PC-3 (cell line): ENCODE results near the gene NLN. TPM values are rescaled to one million over a fixed set of nuclear protein-coding genes. Genes with fewer than 3 reads are reported as not detected.
A peak's percentile ranks its signal among the peaks of the same experiment; 100 is the strongest.

Experiments used
- ATAC-seq: fragments of 200-7000 bp; cut with Tn5 transposase; 2 replicates; pipeline ENCODE4 v1.9.1; 2020; ENCODE audit warnings: mild to moderate bottlenecking, moderate library complexity
- BruUV-seq: library from RNA; stranded (reverse); fragments of 400-500 nt; replicated peaks from 2 replicates; lab custom pipeline; 2021; lab: Mats Ljungman, UMichigan
- CTCF ChIA-PET: fragments of 300-600 bp; sonication (Branson Sonifier 250); formaldehyde crosslinking; loops from one replicate; lab custom pipeline; 2022; ENCODE audit warnings: antibody characterized with exemption; lab: Charles Lee
- POLR2A ChIA-PET: fragments of 300-600 bp; sonication (Branson Sonifier 250); formaldehyde crosslinking; loops from one replicate; lab custom pipeline; 2022; ENCODE audit warnings: antibody characterized with exemption; ENCODE audit not compliant: unreplicated experiment; lab: Charles Lee
- DNase-seq: peaks from one replicate; pipeline ENCODE4 v3.0.0-alpha.2; 2015
- H2AFZ ChIP-seq: fragments of 300-600 bp; sonication (generic); 2 replicates; pipeline ENCODE4 v1.6.0; 2016; ENCODE audit warnings: antibody characterized with exemption, low read length
- H3F3A ChIP-seq: fragments of 300-600 bp; sonication (generic); one replicate; pipeline ENCODE4 v1.6.0; 2017; ENCODE audit warnings: antibody characterized with exemption, low read length, control low read depth, mild to moderate bottlenecking; ENCODE audit not compliant: unreplicated experiment
- H3K27ac ChIP-seq: fragments of 300-600 bp; sonication (generic); 2 replicates; pipeline ENCODE4 v1.5.1; 2016; ENCODE audit warnings: mild to moderate bottlenecking, low read length
- H3K27me3 ChIP-seq: fragments of 300-600 bp; sonication (generic); 2 replicates; pipeline ENCODE4 v1.6.1; 2016; ENCODE audit warnings: low read length, mixed read lengths
- H3K36me3 ChIP-seq: fragments of 300-600 bp; sonication (generic); 2 replicates; pipeline ENCODE4 v1.6.1; 2016; ENCODE audit warnings: low read depth, mixed run types, low read length, mixed read lengths
- H3K4me1 ChIP-seq: fragments of 300-600 bp; sonication (generic); 2 replicates; pipeline ENCODE4 v1.5.1; 2016; ENCODE audit warnings: low read length; ENCODE audit not compliant: insufficient read depth
- H3K4me2 ChIP-seq: fragments of 300-600 bp; sonication (generic); 2 replicates; pipeline ENCODE4 v1.6.0; 2016; ENCODE audit warnings: low read length
- H3K4me3 ChIP-seq: fragments of 300-600 bp; sonication (generic); 2 replicates; pipeline ENCODE4 v1.5.1; 2016; ENCODE audit warnings: mild to moderate bottlenecking, low read length, mixed read lengths
- H3K79me2 ChIP-seq: fragments of 300-600 bp; sonication (generic); 2 replicates; pipeline ENCODE4 v1.6.1; 2017; ENCODE audit warnings: low read length, mixed read lengths
- H3K9ac ChIP-seq: fragments of 300-600 bp; sonication (generic); 2 replicates; pipeline ENCODE4 v1.6.0; 2016; ENCODE audit warnings: mild to moderate bottlenecking, low read length
- H3K9me2 ChIP-seq: fragments of 300-600 bp; sonication (generic); replicated peaks from 2 replicates; pipeline ENCODE4 v1.6.1; 2016; ENCODE audit warnings: mixed run types, low read length, mixed read lengths
- H3K9me3 ChIP-seq: fragments of 300-600 bp; sonication (generic); 2 replicates; pipeline ENCODE4 v1.6.1; 2016; ENCODE audit warnings: low read length, mixed read lengths
- H4K20me1 ChIP-seq: fragments of 300-600 bp; sonication (generic); 2 replicates; pipeline ENCODE4 v1.6.1; 2016; ENCODE audit warnings: low read length, mixed read lengths
- CTCF ChIP-seq: fragments of 300-600 bp; sonication (generic); conservative IDR thresholded peaks from 2 replicates; pipeline ENCODE4 v1.5.1; 2017; ENCODE audit warnings: antibody characterized with exemption, low read depth, mild to moderate bottlenecking, low read length
- EZH2 ChIP-seq: fragments of 300-600 bp; sonication (generic); IDR thresholded peaks from one replicate; pipeline ENCODE4 v1.6.1; 2017; ENCODE audit warnings: antibody characterized with exemption, mild to moderate bottlenecking, low read length; ENCODE audit not compliant: unreplicated experiment
- EZH2phosphoT487 ChIP-seq: fragments of 300-600 bp; sonication (generic); IDR thresholded peaks from 2 replicates; pipeline ENCODE4 v1.6.1; 2018; ENCODE audit warnings: mild to moderate bottlenecking, antibody characterized with exemption, low read length, borderline replicate concordance
- intact Hi-C: fragments of 100-400 bp; cut with micrococcal nuclease; formaldehyde crosslinking; loops from 2 replicates; pipeline ENCODE4 v1.9.0; 2023
- total RNA-seq: library from RNA; depleted of rRNA; stranded (reverse); fragments of >200 nt; gene quantifications from 2 replicates; pipeline ENCODE4 v1.2.3, GENCODE V29; 2014

NLN gene
- total RNA-seq, 1 experiment from 2014 or later: 13.6 TPM

GRCh38 chr5:65774346-65774745 lies 52.3 kb downstream of the NLN start:
- Histone ChIP-seq H3K9me2 (no peaks in the 10 kb centered on the region), H3F3A (no peaks in the 10 kb centered on the region), H3K9me3 (no peaks in the 10 kb centered on the region), H3K27me3 (no peaks in the 10 kb centered on the region), H3K27ac (no peak overlapping the region), H3K79me2 (no peaks in the 10 kb centered on the region), H3K4me2 (no peak overlapping the region), H3K36me3 (no peaks in the 10 kb centered on the region), H2AFZ (no peak overlapping the region), H3K9ac (no peak overlapping the region), H3K4me3 (no peak overlapping the region), H3K4me1 (peaks cover 11% of the 10 kb centered on the region), H4K20me1 (no peaks in the 10 kb centered on the region)
- DNase-seq (peak; percentile 25), ATAC-seq (peak; percentile 22; the same call in 1 of the 2 replicates)
- no peak for TF ChIP-seq CTCF
- no peak for TF ChIP-seq EZH2
- no peak for TF ChIP-seq EZH2phosphoT487
- no TSS peak for BruUV-seq
- ChIA-PET POLR2A (no interaction called here), CTCF (no interaction called here)
- intact Hi-C loops: no loop called here

- H3K4me2 ChIP-seq: no peak overlapping the region
- ChIA-PET POLR2A (no interaction called here), CTCF (no interaction called here)
- no peak overlapping the region for H2AFZ ChIP-seq
- H4K20me1 ChIP-seq: no peaks in the 10 kb centered on the region
- H3F3A ChIP-seq: no peaks in the 10 kb centered on the region
- DNase-seq (no peak), ATAC-seq (no peak)
- intact Hi-C loops: no loop called here
- no peaks in the 10 kb centered on the region for H3K27me3 ChIP-seq
- no peak overlapping the region for H3K27ac ChIP-seq
- H3K36me3 ChIP-seq: no peaks in the 10 kb centered on the region
- TF ChIP-seq EZH2: no peak
- no peak for TF ChIP-seq CTCF
- TF ChIP-seq EZH2phosphoT487: no peak
- H3K4me3 ChIP-seq: no peak overlapping the region
- no peaks in the 10 kb centered on the region for H3K9me2 ChIP-seq
- BruUV-seq: no TSS peak
- H3K4me1 ChIP-seq: peaks cover 3% of the 10 kb centered on the region
- no peaks in the 10 kb centered on the region for H3K9me3 ChIP-seq
- H3K79me2 ChIP-seq: no peaks in the 10 kb centered on the region
- H3K9ac ChIP-seq: no peak overlapping the region
These were observed 53.5 kb downstream of the NLN start for GRCh38 chr5:65775476-65775875.

- ATAC-seq: no peak
- no peaks in the 10 kb centered on the region for H4K20me1 ChIP-seq
- BruUV-seq: no TSS peak
- CTCF ChIA-PET: no interaction called here
- no peak overlapping the region for H3K27ac ChIP-seq
- POLR2A ChIA-PET: no interaction called here
- H3K27me3 ChIP-seq: no peaks in the 10 kb centered on the region
- DNase-seq: no peak
- no peak overlapping the region for H3K4me3 ChIP-seq
- no peaks in the 10 kb centered on the region for H3K9me3 ChIP-seq
- no peaks in the 10 kb centered on the region for H3F3A ChIP-seq
- TF ChIP-seq CTCF (no peak), EZH2 (no peak), EZH2phosphoT487 (no peak)
- H3K4me2 ChIP-seq: no peak overlapping the region
- no peaks in the 10 kb centered on the region for H3K4me1 ChIP-seq
- H2AFZ ChIP-seq: no peak overlapping the region
- no peaks in the 10 kb centered on the region for H3K36me3 ChIP-seq
- no peaks in the 10 kb centered on the region for H3K79me2 ChIP-seq
- intact Hi-C loops: no loop called here
- H3K9me2 ChIP-seq: no peaks in the 10 kb centered on the region
- no peak overlapping the region for H3K9ac ChIP-seq
These were observed 54.6 kb downstream of the NLN start for GRCh38 chr5:65776441-65777141.
